22Rv1 (cell line): ENCODE data around the gene ATXN7L3.

ENCODE experiments used
- CTCF ChIP-seq: fragments of 450-650 bp; IDR thresholded peaks from 2 replicates; pipeline ENCODE4 v1.5.1; 2017; ENCODE audit warnings: mild to moderate bottlenecking
- ZFX ChIP-seq: fragments of 450-650 bp; IDR thresholded peaks from 2 replicates; pipeline ENCODE4 v1.6.1; 2017; ENCODE audit warnings: antibody characterized with exemption, borderline replicate concordance

DNA sequence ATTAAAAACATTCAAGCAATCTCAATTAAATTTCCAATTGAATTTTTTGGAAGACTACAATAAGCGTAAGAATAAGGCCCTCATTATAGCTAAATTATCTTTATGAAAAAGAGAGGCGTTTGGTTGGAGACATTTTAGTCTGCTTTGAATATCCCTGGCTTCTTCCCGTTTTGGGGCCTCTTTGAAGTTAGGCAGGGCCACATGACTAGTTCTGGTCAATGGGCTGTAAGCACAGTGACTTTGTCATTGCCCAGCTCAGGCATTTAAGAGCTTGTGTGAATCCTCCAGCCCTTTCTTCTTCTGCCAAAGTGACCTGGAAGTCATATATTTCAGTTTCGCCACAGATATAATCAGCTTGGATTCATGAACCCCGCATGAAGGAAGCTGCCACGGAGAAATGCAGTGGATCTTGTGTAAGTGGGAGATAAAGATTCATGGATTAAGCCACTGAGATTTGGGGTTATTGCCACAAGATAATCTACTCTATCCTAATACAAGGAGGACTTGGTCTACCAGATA is 41.5 kb upstream of the ATXN7L3 start:
- TF ChIP-seq ZFX: no peak
- TF ChIP-seq CTCF: no peak
